Measurements from ENCODE around the gene UTP4.

- TF ChIP-seq POLR2A (IDR thresholded peaks at IDR 0.05; ENCODE audit: low read depth, low read length) (no peak), POLR2AphosphoS5 (IDR thresholded peaks at IDR 0.05; ENCODE audit: low read depth, low read length) (no peak)
Measured at GRCh38 chr16:69194488-69194887, 62.0 kb downstream of the UTP4 start.
